ENCODE data around the gene SPOCK1.
"Not testable (repeated sequence)": the region's sequence is repeated elsewhere in the genome, so short reads cannot be mapped to it uniquely, and the experiment has no call there.

The SPOCK1 gene

DNA sequence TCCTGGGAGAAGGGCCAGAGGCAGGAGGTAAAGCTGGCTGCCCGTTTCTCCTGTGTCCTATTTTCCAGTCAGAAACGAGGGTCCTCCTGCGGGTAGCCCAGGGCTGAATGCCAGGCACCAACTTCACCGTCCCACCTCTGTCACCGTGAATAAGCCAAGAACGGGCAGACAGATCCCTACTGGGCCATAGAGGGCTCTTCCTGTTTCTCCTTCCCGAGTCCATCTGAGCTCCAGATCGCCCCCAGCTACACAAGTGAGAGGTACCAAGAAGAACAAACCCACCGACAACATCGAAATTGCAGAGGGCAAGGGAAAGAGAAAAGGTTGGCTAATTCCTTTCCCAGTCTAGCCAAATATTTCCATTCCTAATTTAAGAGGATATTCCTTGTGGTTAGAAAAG lies 93.7 kb downstream of the SPOCK1 start:
- no peaks in the 10 kb centered on the region for H3K36me3 ChIP-seq (ENCODE audit: insufficient read depth, low read length)
- H3K9ac ChIP-seq (ENCODE audit: low read depth, low read length), result no peak overlapping the region
- no peaks in the 10 kb centered on the region for H3K4me1 ChIP-seq (ENCODE audit: insufficient read depth, low read length)
- H3K9me3 ChIP-seq (ENCODE audit: control insufficient read depth, insufficient read depth, low read length), result no peaks in the 10 kb centered on the region

DNA sequence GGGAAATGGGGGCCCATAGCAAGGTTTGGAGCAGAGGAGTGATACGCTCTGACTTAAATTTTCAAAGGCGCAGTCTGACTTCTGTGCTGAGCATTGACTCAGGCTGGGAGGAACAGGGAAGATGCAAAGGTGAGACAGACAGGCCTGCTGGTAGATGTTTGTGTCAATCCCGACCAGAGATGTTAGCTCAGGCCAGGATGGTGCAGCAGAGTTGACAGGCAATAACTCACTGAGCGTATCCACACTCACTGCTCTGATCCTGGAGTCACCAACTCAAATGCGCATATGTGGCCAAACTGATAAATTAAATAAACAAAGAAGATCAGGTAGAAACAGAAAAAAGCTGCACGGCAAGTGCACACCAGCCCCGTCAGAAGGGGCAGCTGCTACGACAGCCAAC lies 95.3 kb downstream of the SPOCK1 start:
- Histone ChIP-seq H3K9me3 (ENCODE audit: control insufficient read depth, insufficient read depth, low read length) (no peaks in the 10 kb centered on the region), H3K36me3 (ENCODE audit: insufficient read depth, low read length) (no peaks in the 10 kb centered on the region), H3K4me1 (ENCODE audit: insufficient read depth, low read length) (no peaks in the 10 kb centered on the region), H3K9ac (ENCODE audit: low read depth, low read length) (no peak overlapping the region)

DNA sequence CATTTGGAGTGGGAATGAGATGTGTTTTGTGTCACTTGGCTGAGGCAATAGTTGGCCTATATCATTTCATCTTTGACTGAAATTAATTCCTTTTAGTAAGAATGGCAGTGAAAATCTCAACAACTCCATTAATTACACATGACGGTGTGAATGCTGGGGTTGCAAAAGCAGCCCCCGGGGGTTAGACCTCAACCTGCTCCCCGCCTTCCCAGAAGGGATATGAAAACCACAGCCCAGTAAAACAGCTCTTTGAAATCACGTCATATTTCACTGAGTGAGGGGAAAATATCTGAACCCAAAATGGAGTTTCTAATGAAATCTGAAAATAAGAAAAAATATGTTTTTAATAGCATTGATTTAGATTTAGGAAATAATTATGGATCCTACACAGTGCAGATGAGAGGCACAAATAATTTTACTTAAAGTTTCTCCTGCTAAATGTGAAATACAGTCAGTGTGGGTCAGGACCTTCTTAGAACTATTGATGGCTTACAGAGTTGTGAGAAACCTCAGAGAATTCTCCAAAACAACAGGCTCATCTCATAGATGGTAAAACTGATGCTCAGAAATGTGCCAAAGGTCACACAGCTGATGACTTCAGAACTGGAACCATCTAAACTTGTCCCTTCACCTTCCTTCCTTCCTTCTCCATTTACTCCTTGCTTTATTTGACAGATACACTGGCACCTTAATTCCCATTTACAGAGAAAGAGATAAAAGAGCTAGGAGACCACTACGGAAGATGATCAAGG lies 96.5 kb downstream of the SPOCK1 start:
- Histone ChIP-seq H3K4me1 (ENCODE audit: insufficient read depth, low read length) (no peaks in the 10 kb centered on the region), H3K36me3 (ENCODE audit: insufficient read depth, low read length) (no peaks in the 10 kb centered on the region), H3K9me3 (ENCODE audit: control insufficient read depth, insufficient read depth, low read length) (no peaks in the 10 kb centered on the region), H3K9ac (ENCODE audit: low read depth, low read length) (no peak overlapping the region)

DNA sequence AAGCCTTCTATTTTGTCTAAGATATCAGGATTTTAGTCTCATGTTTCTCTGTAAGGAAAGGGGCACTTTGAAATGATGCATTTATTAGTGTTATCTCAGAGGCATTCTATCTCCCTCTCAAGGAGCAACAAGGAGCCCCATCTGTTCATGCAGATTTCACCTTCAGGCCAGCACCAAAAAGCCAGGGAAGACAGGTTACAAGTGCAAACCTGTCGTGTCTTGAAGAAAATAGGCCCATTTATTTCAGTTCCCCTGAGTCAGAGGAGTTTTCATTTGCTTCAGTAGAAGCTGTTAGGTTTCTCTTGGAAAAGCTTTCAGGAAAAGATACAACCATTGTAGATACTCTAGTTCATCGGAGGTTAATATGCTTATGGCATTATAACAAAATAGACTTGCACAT lies 97.2 kb downstream of the SPOCK1 start:
- Histone ChIP-seq H3K9me3 (ENCODE audit: control insufficient read depth, insufficient read depth, low read length) (no peaks in the 10 kb centered on the region), H3K9ac (ENCODE audit: low read depth, low read length) (no peak overlapping the region), H3K4me1 (ENCODE audit: insufficient read depth, low read length) (no peaks in the 10 kb centered on the region), H3K36me3 (ENCODE audit: insufficient read depth, low read length) (no peaks in the 10 kb centered on the region)

DNA sequence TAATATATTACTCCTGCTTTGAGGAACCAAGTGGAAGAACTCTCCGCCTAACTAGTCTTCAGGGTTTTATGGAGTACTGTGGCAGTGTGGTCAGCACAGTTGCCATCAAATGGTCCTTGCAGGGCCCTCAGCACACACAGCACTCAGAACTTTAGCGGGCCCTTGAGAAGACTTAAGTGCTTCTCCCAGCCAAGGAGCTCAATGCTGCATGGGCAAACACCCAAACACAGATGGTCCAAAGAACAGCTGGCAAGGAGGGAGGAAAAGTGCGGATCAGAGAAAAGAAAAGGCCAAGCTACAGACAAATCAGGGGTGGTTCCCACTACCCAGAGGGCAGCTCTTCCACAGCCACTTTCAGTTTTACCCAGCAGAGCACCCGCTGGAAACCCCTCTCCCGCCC lies 98.6 kb downstream of the SPOCK1 start:
- Histone ChIP-seq H3K9me3 (ENCODE audit: control insufficient read depth, insufficient read depth, low read length) (no peaks in the 10 kb centered on the region), H3K36me3 (ENCODE audit: insufficient read depth, low read length) (no peaks in the 10 kb centered on the region), H3K9ac (ENCODE audit: low read depth, low read length) (no peak overlapping the region), H3K4me1 (ENCODE audit: insufficient read depth, low read length) (no peaks in the 10 kb centered on the region)

DNA sequence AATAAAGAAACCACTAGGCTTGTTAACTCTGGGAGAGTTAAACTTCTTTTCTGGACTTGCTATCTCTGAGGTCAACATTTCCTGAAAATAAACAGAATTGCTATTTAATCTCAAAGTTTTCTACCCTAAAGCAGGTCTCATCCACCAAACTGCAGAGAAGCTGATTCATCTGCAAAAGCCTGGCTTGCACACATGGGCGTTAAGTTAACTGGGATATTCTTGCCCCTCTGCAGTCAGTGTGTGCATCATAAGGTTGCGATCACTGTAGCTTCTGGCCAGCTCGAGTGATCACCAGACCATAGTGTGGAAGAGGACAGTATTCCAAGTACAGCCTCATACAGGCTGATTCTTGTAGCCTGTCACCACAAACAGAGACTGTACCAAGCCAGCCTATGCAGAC lies 99.2 kb downstream of the SPOCK1 start:
- Histone ChIP-seq H3K4me1 (ENCODE audit: insufficient read depth, low read length) (no peaks in the 10 kb centered on the region), H3K9ac (ENCODE audit: low read depth, low read length) (no peak overlapping the region), H3K36me3 (ENCODE audit: insufficient read depth, low read length) (no peaks in the 10 kb centered on the region), H3K9me3 (ENCODE audit: control insufficient read depth, insufficient read depth, low read length) (no peaks in the 10 kb centered on the region)

DNA sequence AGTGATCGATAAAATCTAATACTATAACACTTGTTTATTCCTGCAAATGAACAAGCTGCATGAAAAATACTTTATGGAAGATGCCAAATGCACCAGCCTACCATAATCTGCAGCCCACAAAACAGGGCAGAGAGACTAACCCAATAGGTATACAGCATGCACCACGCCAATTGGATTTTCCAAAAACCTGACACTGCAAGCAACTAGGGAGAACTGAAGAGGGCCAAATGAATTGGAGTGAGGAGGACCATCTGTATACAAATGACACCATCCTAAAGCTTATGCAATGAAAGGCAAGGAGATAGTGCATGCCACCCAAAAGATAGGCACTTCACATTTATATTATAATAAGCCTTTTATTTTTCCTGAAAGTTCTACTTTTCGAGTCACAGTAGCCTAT lies 100.4 kb downstream of the SPOCK1 start:
- H3K9me3 ChIP-seq (ENCODE audit: control insufficient read depth, insufficient read depth, low read length), result no peaks in the 10 kb centered on the region

DNA sequence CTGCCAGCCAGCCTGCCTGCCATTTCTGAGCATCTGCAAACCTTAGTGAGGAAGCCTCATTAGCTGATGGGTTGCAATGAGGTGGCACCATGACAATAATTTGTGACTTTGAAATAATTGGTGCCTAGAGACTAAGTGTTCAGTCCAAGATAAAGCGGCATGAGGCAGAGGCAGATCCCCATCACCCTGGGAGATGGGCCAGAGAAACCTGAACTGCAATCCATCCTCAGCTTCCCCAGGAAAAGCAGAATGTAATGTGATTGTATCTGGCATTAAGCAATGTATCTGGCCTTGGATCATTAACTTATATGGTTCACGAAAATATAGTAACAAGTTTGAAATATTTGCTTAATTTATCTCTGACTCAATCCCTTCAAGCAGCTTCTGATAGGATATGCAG lies 101.0 kb downstream of the SPOCK1 start:
- Histone ChIP-seq H3K4me1 (ENCODE audit: insufficient read depth, low read length) (no peaks in the 10 kb centered on the region), H3K9me3 (ENCODE audit: control insufficient read depth, insufficient read depth, low read length) (no peaks in the 10 kb centered on the region), H3K36me3 (ENCODE audit: insufficient read depth, low read length) (no peaks in the 10 kb centered on the region), H3K9ac (ENCODE audit: low read depth, low read length) (no peak overlapping the region)

More for the DNA sequence above, 100.4 kb downstream of the SPOCK1 start:
- no peaks in the 10 kb centered on the region for H3K4me1 ChIP-seq (ENCODE audit: insufficient read depth, low read length)
- no peak overlapping the region for H3K9ac ChIP-seq (ENCODE audit: low read depth, low read length)
- no peaks in the 10 kb centered on the region for H3K36me3 ChIP-seq (ENCODE audit: insufficient read depth, low read length)

DNA sequence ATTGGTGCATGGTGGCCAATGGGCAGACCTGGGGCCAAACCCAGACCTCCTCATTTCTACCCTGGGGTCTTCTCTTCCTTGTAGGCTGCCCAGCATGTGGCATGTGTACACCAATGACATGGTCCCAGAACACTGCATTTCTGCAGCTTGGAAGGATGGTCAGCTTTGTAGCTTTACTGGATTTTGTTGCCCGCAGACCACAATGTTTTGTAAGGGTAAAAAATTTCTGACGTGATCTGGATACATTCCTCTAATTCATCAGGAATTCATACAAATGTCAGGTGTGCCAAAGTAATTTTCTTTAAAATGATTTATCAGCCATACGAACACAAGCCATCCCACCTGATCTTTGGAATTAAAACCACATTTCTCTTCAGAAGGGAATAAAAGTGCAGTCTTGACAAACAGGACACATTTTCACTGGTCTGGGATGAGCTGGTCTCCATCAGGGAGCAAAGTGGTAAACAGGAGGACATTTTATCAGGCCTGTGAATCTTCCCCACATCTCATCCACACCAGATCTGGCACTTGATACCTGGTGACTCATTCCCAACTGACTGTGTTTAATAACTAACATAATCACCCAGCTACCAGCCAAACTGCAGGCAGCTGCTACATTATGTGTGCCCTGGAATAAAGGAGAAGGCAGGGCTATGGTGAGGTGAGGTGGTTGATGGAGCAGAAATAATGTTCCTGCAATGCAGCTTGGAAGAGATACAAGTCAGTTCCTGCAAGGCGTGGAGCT lies 103.9 kb downstream of the SPOCK1 start:
- no peak overlapping the region for H3K9ac ChIP-seq (ENCODE audit: low read depth, low read length)

DNA sequence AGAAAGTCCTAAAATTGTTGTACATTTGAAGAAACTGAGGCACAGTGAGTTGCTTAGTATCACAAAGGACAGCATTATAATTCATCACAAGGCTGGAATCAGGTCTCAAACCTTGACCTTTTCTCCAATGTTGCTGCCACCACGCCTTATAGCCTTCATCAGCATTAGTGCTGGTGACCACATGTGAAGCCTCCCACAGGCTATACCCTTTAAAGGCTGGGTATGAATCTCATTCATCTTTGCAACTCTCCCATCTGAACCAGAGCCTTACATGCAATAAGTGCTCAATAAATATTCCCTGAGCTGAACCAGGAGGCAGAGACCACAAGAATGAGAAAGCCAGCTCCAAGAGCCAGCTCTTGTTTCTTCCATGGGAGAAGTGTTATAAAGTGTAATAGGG lies 104.7 kb downstream of the SPOCK1 start:
- Histone ChIP-seq H3K9ac (ENCODE audit: low read depth, low read length) (no peak overlapping the region), H3K9me3 (ENCODE audit: control insufficient read depth, insufficient read depth, low read length) (no peaks in the 10 kb centered on the region), H3K4me1 (ENCODE audit: insufficient read depth, low read length) (no peaks in the 10 kb centered on the region), H3K36me3 (ENCODE audit: insufficient read depth, low read length) (no peaks in the 10 kb centered on the region)

More for the DNA sequence above, 103.9 kb downstream of the SPOCK1 start:
- H3K36me3 ChIP-seq (ENCODE audit: insufficient read depth, low read length), result no peaks in the 10 kb centered on the region
- H3K9me3 ChIP-seq (ENCODE audit: control insufficient read depth, insufficient read depth, low read length), result no peaks in the 10 kb centered on the region
- H3K4me1 ChIP-seq (ENCODE audit: insufficient read depth, low read length), result no peaks in the 10 kb centered on the region

DNA sequence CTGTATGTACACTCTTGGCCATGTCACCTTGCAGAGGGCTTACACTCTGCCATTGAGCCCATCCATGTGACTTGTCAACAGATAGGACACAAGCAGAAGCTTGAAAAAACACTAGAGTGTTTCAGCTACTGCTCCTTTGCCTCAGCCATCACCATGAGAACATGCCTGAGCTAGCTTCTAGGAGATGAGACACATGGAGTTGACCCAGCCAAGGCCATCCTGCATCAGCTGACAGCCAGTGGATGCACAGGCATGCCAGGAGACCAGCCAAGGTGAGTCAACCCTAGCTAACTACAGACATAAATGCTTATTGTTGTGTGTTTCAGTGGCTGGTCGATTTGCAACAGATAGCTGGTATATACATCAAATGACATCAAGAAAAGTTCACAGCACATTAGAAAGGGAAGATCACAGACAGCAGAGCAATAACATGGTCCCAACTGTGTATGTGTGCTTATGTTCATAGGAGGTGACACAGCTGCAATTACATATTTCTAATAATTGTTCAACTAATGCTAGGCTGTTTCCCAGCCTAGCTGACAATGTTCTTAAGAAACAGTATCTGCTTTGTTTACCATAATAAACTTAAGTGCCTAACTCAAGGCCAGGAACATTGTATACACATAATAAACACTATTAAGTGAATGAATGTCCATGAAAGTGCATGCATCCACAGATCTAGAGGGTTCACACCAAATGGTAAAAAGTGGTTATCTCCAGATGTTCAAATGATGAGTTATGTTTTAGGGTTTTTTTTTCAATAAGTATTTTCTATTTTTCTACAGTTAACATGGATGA lies 105.7 kb downstream of the SPOCK1 start:
- Histone ChIP-seq H3K9ac (ENCODE audit: low read depth, low read length) (no peak overlapping the region), H3K36me3 (ENCODE audit: insufficient read depth, low read length) (no peaks in the 10 kb centered on the region), H3K9me3 (ENCODE audit: control insufficient read depth, insufficient read depth, low read length) (no peaks in the 10 kb centered on the region), H3K4me1 (ENCODE audit: insufficient read depth, low read length) (no peaks in the 10 kb centered on the region)

DNA sequence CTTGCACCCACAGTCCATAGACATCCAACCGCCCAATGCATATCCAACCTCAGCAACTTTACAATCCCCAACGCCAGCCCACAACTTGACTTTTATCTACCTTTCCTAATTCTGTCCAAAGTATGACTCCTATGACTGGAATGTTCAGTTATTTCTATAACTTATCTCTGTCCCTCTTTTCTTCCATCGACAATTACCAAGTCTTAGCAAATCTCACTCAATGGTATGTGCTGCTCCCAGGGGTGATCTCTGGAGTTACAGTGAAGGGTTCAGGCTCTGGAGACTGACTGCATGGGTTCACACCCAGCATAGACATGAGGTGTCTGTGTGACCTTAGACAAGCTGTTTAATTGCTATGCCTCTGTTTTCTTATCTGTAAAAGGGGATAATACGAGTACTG lies 106.9 kb downstream of the SPOCK1 start:
- no peaks in the 10 kb centered on the region for H3K36me3 ChIP-seq (ENCODE audit: insufficient read depth, low read length)
- no peaks in the 10 kb centered on the region for H3K9me3 ChIP-seq (ENCODE audit: control insufficient read depth, insufficient read depth, low read length)
- H3K4me1 ChIP-seq (ENCODE audit: insufficient read depth, low read length), result no peaks in the 10 kb centered on the region
- H3K9ac ChIP-seq (ENCODE audit: low read depth, low read length), result no peak overlapping the region

DNA sequence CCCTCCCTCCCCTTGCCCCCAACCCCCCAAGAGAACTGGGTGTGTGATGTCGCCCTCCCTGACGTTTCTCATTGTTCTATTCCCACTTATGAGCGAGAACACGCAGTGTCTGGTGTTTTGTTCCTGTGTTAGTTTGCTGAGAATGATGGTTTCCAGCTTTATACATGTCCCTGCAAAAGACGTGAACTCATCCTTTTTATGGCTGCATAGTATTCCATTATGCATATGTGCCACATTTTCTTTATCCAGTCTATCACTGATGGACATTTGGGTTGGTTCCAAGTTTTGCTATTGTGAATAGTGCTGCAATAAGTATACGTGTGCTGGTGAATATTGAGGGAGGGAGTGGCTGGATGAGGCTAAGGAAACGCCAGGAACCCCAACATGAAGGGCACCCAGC lies 108.1 kb downstream of the SPOCK1 start:
- not testable (repeated sequence) for H3K9ac ChIP-seq (ENCODE audit: low read depth, low read length); H3K9me3 ChIP-seq (ENCODE audit: control insufficient read depth, insufficient read depth, low read length); H3K36me3 ChIP-seq (ENCODE audit: insufficient read depth, low read length); H3K4me1 ChIP-seq (ENCODE audit: insufficient read depth, low read length)

DNA sequence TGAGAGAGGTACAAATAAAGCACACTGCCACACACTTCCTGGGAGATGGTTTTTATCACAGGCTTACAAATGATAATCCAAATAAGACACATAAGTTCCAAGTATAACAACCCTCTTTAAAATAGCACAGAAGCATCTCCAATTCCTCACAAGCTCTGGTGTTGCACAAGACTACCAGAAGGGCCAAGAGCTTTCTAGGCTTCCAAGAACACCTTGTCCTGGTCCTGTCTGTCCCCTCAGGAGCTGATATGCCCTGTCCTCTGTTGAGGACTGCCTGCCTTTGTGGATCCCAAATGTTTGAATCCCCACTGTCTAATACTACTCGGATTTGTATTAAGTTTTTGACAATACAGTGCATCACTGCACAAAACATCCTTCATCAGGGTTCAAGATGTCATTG lies 110.1 kb downstream of the SPOCK1 start:
- H3K9me3 ChIP-seq (ENCODE audit: control insufficient read depth, insufficient read depth, low read length), result no peaks in the 10 kb centered on the region
- H3K4me1 ChIP-seq (ENCODE audit: insufficient read depth, low read length), result no peaks in the 10 kb centered on the region
- no peaks in the 10 kb centered on the region for H3K36me3 ChIP-seq (ENCODE audit: insufficient read depth, low read length)
- no peak overlapping the region for H3K9ac ChIP-seq (ENCODE audit: low read depth, low read length)

DNA sequence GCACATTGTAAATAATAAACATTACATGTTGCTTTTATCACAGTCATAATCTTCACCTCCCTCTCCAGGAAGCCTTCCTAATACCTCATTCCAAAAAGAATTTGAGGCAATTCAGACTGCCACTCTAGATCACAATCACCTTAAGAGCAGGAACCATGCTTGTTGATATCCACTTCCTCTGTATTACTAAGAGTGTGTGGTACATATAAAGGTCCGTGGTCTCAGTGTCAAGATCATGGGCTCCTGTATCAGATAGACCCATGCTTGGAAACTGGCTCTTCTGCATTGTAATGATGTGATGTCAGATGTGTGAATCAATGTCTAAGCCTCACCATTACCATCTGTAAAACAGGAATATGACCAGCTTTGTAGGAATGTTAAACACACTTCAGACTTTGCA lies 114.1 kb downstream of the SPOCK1 start:
- Histone ChIP-seq H3K9me3 (ENCODE audit: control insufficient read depth, insufficient read depth, low read length) (peaks cover 4% of the 10 kb centered on the region), H3K36me3 (ENCODE audit: insufficient read depth, low read length) (no peaks in the 10 kb centered on the region), H3K4me1 (ENCODE audit: insufficient read depth, low read length) (no peaks in the 10 kb centered on the region), H3K9ac (ENCODE audit: low read depth, low read length) (no peak overlapping the region)
